Kidney epithelial cell (primary cell): ENCODE results near the gene DDI2. TPM values are rescaled to one million over a fixed set of nuclear protein-coding genes. Genes with fewer than 3 reads are reported as not detected.

Experiments used
- DNase-seq: peaks from one replicate; pipeline ENCODE4 v3.0.0-alpha.2; 2010; ENCODE audit warnings: low read depth
- H3K27me3 ChIP-seq: 2 replicates; pipeline ENCODE4 v1.6.0; 2011; ENCODE audit warnings: low read length; ENCODE audit not compliant: control insufficient read depth, insufficient read depth
- H3K36me3 ChIP-seq: 2 replicates; pipeline ENCODE4 v1.5.1; 2011; ENCODE audit warnings: low read length; ENCODE audit not compliant: control insufficient read depth, insufficient read depth
- H3K4me3 ChIP-seq: 2 replicates; pipeline ENCODE4 v1.5.1; 2011; ENCODE audit warnings: low read depth, mild to moderate bottlenecking, control low read depth, low read length
- CTCF ChIP-seq: IDR thresholded peaks from 2 replicates; pipeline ENCODE4 v1.5.1; 2011; ENCODE audit warnings: mild to moderate bottlenecking, moderate library complexity, low read length, control low read depth, inconsistent platforms; ENCODE audit not compliant: insufficient read depth, poor library complexity, severe bottlenecking
- total RNA-seq: library from RNA; depleted of rRNA; stranded (reverse); fragments of >200 nt; gene quantifications from 2 replicates; pipeline ENCODE4 v1.2.3, GENCODE V29; 2015

DDI2 gene
- total RNA-seq, 1 donor from 2014 or later = 16.9 TPM

GRCh38 chr1:15654091-15654690 lies 36.9 kb downstream of the DDI2 start:
- TF ChIP-seq CTCF = no peak
- H3K27me3 ChIP-seq = no peaks in the 10 kb centered on the region
- no peak overlapping the region for H3K4me3 ChIP-seq
- no peak for DNase-seq
- H3K36me3 ChIP-seq = no peaks in the 10 kb centered on the region

DNA sequence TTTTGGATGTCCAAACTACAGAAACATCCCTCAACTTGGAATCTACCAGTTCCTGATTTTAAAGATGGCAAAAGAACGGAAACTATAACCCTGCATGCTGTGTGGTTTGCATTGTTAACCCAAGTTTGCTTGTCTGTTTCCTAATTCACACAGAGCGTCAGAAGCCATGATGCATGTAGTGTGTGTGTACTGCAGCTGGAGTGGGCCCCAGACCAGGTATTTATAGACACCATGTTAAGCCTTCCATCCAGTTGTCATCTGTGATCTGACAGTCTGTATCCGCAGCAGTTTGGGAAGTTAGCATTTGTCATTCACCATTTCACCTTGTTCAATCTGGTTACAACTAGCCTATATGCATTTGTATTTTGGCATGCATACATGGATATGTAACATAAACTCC lies 39.2 kb downstream of the DDI2 start:
- Histone ChIP-seq H3K4me3 (no peak overlapping the region), H3K36me3 (no peaks in the 10 kb centered on the region), H3K27me3 (no peaks in the 10 kb centered on the region)
- TF ChIP-seq CTCF = no peak
- DNase-seq = no peak

GRCh38 chr1:15657021-15657420 lies 39.8 kb downstream of the DDI2 start:
- no peaks in the 10 kb centered on the region for H3K36me3 ChIP-seq
- no peaks in the 10 kb centered on the region for H3K27me3 ChIP-seq
- H3K4me3 ChIP-seq = no peak overlapping the region
- TF ChIP-seq CTCF = no peak
- no peak for DNase-seq

- Histone ChIP-seq H3K36me3 (no peaks in the 10 kb centered on the region), H3K27me3 (no peaks in the 10 kb centered on the region), H3K4me3 (no peak overlapping the region)
- no peak for TF ChIP-seq CTCF
- DNase-seq = no peak
Observed at GRCh38 chr1:15660151-15660550, 42.9 kb downstream of the DDI2 start.

GRCh38 chr1:15662477-15662876 lies 45.2 kb downstream of the DDI2 start:
- TF ChIP-seq CTCF = no peak
- Histone ChIP-seq H3K36me3 (no peaks in the 10 kb centered on the region), H3K4me3 (no peak overlapping the region), H3K27me3 (no peaks in the 10 kb centered on the region)
- DNase-seq = no peak

DNA sequence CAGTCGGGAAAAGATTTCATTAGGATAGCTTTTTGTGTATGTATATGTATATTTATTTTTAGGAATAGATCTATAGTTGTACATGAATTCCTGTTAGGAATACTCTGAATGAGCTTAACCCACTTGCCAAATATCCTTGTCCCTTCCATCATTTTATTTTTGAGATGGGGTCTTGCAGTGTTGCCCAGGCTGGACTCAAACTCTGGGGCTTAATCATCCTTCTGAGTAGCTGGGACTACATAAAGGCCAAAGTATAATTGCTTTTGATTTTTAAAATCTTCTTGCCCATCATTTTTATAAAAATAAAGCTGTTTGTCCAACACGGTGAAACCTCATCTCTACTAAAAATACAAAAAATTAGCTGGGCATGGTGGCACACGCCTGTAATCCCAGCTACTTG lies 46.7 kb downstream of the DDI2 start:
- DNase-seq = no peak
- Histone ChIP-seq H3K4me3 (no peak overlapping the region), H3K27me3 (no peaks in the 10 kb centered on the region), H3K36me3 (no peaks in the 10 kb centered on the region)
- no peak for TF ChIP-seq CTCF
